Skeletal muscle tissue (tissue), 4 donors: Measurements from ENCODE around the gene CAPN8. TPM values are rescaled to one million over a fixed set of nuclear protein-coding genes. Genes with fewer than 3 reads are reported as not detected.

ENCODE experiments used
- H3K27ac ChIP-seq: one replicate; pipeline ENCODE4 v1.7.0; 2013; ENCODE audit warnings: mild to moderate bottlenecking, low read depth, low read length, inconsistent platforms
- H3K27me3 ChIP-seq, 3 donors: one replicate each; pipeline ENCODE4 v1.7.0; 2013; ENCODE audit warnings: low read length in 3 of 3; ENCODE audit not compliant: control insufficient read depth in 3 of 3, insufficient read depth in 3 of 3
- H3K36me3 ChIP-seq, 3 donors: one replicate each; pipeline ENCODE4 v1.7.0; 2013; ENCODE audit warnings: low read length in 3 of 3; ENCODE audit not compliant: control insufficient read depth in 3 of 3, insufficient read depth in 3 of 3
- H3K4me1 ChIP-seq, 3 donors: one replicate each; pipeline ENCODE4 v1.7.0; 2013; ENCODE audit warnings: low read length in 3 of 3, mild to moderate bottlenecking in 3 of 3; ENCODE audit not compliant: control insufficient read depth in 3 of 3, insufficient read depth in 3 of 3
- H3K4me3 ChIP-seq, 3 donors: one replicate each; pipeline ENCODE4 v1.7.0; 2013; ENCODE audit warnings: low read length in 3 of 3
- H3K9ac ChIP-seq, 3 donors: one replicate each; pipeline ENCODE4 v1.7.0; 2013; ENCODE audit warnings: low read length in 3 of 3, mild to moderate bottlenecking in 3 of 3, moderate library complexity in 2 of 3, low read depth in 1 of 3
- H3K9me3 ChIP-seq, 3 donors: one replicate each; pipeline ENCODE4 v1.7.0; 2013; ENCODE audit warnings: low read length in 3 of 3; ENCODE audit not compliant: control insufficient read depth in 3 of 3
- total RNA-seq: library from RNA; depleted of rRNA; stranded (reverse); fragments of >200 nt; gene quantifications from one replicate; pipeline ENCODE4 v1.2.3, GENCODE V29; 2014
- donor health status: Osteomylitis.

Gene CAPN8
- total RNA-seq, 1 donor from 2014 or later, result 1.0 TPM

GRCh38 chr1:223539750-223540149 is 125.8 kb downstream of the CAPN8 start:
- no peak overlapping the region for H3K27ac ChIP-seq
- peaks cover 4 to 13% (median 11%) of the 10 kb centered on the region in 3 donors for H3K4me1 ChIP-seq
- no peaks in the 10 kb centered on the region for H3K9me3 ChIP-seq
- H3K9ac ChIP-seq, result no peak overlapping the region
- no peak overlapping the region for H3K4me3 ChIP-seq
- H3K27me3 ChIP-seq, result peaks cover 6 to 10% (median 6%) of the 10 kb centered on the region in 3 donors
- no peaks in the 10 kb centered on the region for H3K36me3 ChIP-seq

GRCh38 chr1:223538981-223539380 is 126.5 kb downstream of the CAPN8 start:
- H3K9ac ChIP-seq, result no peak overlapping the region

GRCh38 chr1:223535319-223535718 is 130.2 kb downstream of the CAPN8 start:
- peaks cover 6 to 10% (median 6%) of the 10 kb centered on the region in 3 donors for H3K27me3 ChIP-seq
- H3K36me3 ChIP-seq, result no peaks in the 10 kb centered on the region
- no peak overlapping the region for H3K4me3 ChIP-seq
- H3K4me1 ChIP-seq, result peaks cover 5 to 11% (median 8%) of the 10 kb centered on the region in 3 donors
- no peak overlapping the region for H3K27ac ChIP-seq
- H3K9me3 ChIP-seq, result no peaks in the 10 kb centered on the region
- H3K9ac ChIP-seq, result no peak overlapping the region

More at GRCh38 chr1:223538981-223539380, 126.5 kb downstream of the CAPN8 start:
- Histone ChIP-seq H3K27me3 (peaks cover 6 to 10% (median 6%) of the 10 kb centered on the region in 3 donors), H3K4me1 (peaks cover 5 to 15% (median 11%) of the 10 kb centered on the region in 3 donors), H3K36me3 (no peaks in the 10 kb centered on the region), H3K4me3 (no peak overlapping the region), H3K9me3 (no peaks in the 10 kb centered on the region), H3K27ac (no peak overlapping the region)

GRCh38 chr1:223534677-223535076 is 130.8 kb downstream of the CAPN8 start:
- H3K4me1 ChIP-seq, result peaks cover 5 to 11% (median 8%) of the 10 kb centered on the region in 3 donors
- H3K27ac ChIP-seq, result no peak overlapping the region
- no peak overlapping the region for H3K9ac ChIP-seq

GRCh38 chr1:223533708-223534107 is 131.8 kb downstream of the CAPN8 start:
- peaks cover 5 to 11% (median 8%) of the 10 kb centered on the region in 3 donors for H3K4me1 ChIP-seq
- H3K27me3 ChIP-seq, result peaks cover 1 to 6% (median 6%) of the 10 kb centered on the region in 3 donors
- no peak overlapping the region for H3K27ac ChIP-seq
- H3K9ac ChIP-seq, result no peak overlapping the region
- H3K36me3 ChIP-seq, result no peaks in the 10 kb centered on the region
- no peak overlapping the region for H3K4me3 ChIP-seq
- H3K9me3 ChIP-seq, result no peaks in the 10 kb centered on the region

More at GRCh38 chr1:223534677-223535076, 130.8 kb downstream of the CAPN8 start:
- Histone ChIP-seq H3K9me3 (no peaks in the 10 kb centered on the region), H3K27me3 (peaks cover 6% of the 10 kb centered on the region in 3 donors), H3K4me3 (no peak overlapping the region), H3K36me3 (no peaks in the 10 kb centered on the region)

GRCh38 chr1:223531742-223532341 is 133.7 kb downstream of the CAPN8 start:
- Histone ChIP-seq H3K9ac (no peak overlapping the region), H3K36me3 (no peaks in the 10 kb centered on the region), H3K4me3 (no peak overlapping the region), H3K4me1 (peaks cover 5 to 11% (median 8%) of the 10 kb centered on the region in 3 donors), H3K27me3 (no peaks in the 10 kb centered on the region), H3K27ac (no peak overlapping the region), H3K9me3 (peaks cover 0 to 2% (median 0%) of the 10 kb centered on the region in 3 donors)

- no peaks in the 10 kb centered on the region for H3K27me3 ChIP-seq
- H3K4me3 ChIP-seq, result no peak overlapping the region
- H3K27ac ChIP-seq, result no peak overlapping the region
- no peak overlapping the region for H3K9ac ChIP-seq
- no peaks in the 10 kb centered on the region for H3K36me3 ChIP-seq
- H3K9me3 ChIP-seq, result peaks cover 0 to 2% (median 0%) of the 10 kb centered on the region in 3 donors
- H3K4me1 ChIP-seq, result no peaks in the 10 kb centered on the region
Measured at GRCh38 chr1:223525957-223526356, 139.5 kb downstream of the CAPN8 start.

GRCh38 chr1:223525546-223525945 is 140.0 kb downstream of the CAPN8 start:
- Histone ChIP-seq H3K9me3 (peaks cover 0 to 2% (median 0%) of the 10 kb centered on the region in 3 donors), H3K4me1 (no peaks in the 10 kb centered on the region), H3K4me3 (no peak overlapping the region), H3K9ac (no peak overlapping the region), H3K27ac (no peak overlapping the region), H3K27me3 (no peaks in the 10 kb centered on the region), H3K36me3 (no peaks in the 10 kb centered on the region)

GRCh38 chr1:223524930-223525451 is 140.5 kb downstream of the CAPN8 start:
- Histone ChIP-seq H3K4me3 (no peak overlapping the region), H3K4me1 (no peaks in the 10 kb centered on the region), H3K9me3 (peaks cover 0 to 2% (median 0%) of the 10 kb centered on the region in 3 donors), H3K27me3 (no peaks in the 10 kb centered on the region), H3K27ac (no peak overlapping the region), H3K36me3 (no peaks in the 10 kb centered on the region), H3K9ac (no peak overlapping the region)

GRCh38 chr1:223521150-223521549 is 144.4 kb downstream of the CAPN8 start:
- Histone ChIP-seq H3K9me3 (no peaks in the 10 kb centered on the region), H3K4me1 (no peaks in the 10 kb centered on the region), H3K9ac (no peak overlapping the region), H3K27ac (no peak overlapping the region), H3K36me3 (no peaks in the 10 kb centered on the region), H3K4me3 (no peak overlapping the region), H3K27me3 (peaks cover 2 to 6% (median 5%) of the 10 kb centered on the region in 3 donors)
